Brain microvascular endothelial cell (primary cell): ENCODE measurements around the gene ANKMY1.
"Not testable (repeated sequence)": the region's sequence is repeated elsewhere in the genome, so short reads cannot be mapped to it uniquely, and the experiment has no call there.

ENCODE experiments used
- DNase-seq: peaks from one replicate; pipeline ENCODE4 v3.0.0-alpha.2; 2020
- H3K27ac ChIP-seq: fragments of 250-450 bp; sonication (Bioruptor Pico); 2 replicates; pipeline ENCODE4 v1.5.1; 2020; ENCODE audit warnings: mild to moderate bottlenecking, moderate library complexity
- H3K27me3 ChIP-seq: fragments of 250-450 bp; sonication (Bioruptor Pico); replicated peaks from 2 replicates; pipeline ENCODE4 v1.5.1; 2020; ENCODE audit warnings: mild to moderate bottlenecking
- H3K36me3 ChIP-seq: fragments of 250-450 bp; sonication (Bioruptor Pico); replicated peaks from 2 replicates; pipeline ENCODE4 v1.5.1; 2020; ENCODE audit warnings: mild to moderate bottlenecking
- H3K4me3 ChIP-seq: 2 replicates; pipeline ENCODE4 v1.5.1; 2011; ENCODE audit warnings: low read depth, mild to moderate bottlenecking, control low read depth, low read length, moderate library complexity
- in situ Hi-C: cut with HindIII; loops from 2 replicates; pipeline ENCODE4 v1.10.0; 2017; ENCODE audit warnings: low sequenced_read_pairs, low pct_ligation_motif_present
- TF ChIP-seq, protein P1 (sequence below): IDR thresholded peaks from 2 replicates; pipeline ENCODE4 v1.5.1; 2011; ENCODE audit warnings: low read depth, mild to moderate bottlenecking, moderate library complexity, low read length, control low read depth, inconsistent platforms; ENCODE audit errors: missing control alignments

The ANKMY1 gene

DNA sequence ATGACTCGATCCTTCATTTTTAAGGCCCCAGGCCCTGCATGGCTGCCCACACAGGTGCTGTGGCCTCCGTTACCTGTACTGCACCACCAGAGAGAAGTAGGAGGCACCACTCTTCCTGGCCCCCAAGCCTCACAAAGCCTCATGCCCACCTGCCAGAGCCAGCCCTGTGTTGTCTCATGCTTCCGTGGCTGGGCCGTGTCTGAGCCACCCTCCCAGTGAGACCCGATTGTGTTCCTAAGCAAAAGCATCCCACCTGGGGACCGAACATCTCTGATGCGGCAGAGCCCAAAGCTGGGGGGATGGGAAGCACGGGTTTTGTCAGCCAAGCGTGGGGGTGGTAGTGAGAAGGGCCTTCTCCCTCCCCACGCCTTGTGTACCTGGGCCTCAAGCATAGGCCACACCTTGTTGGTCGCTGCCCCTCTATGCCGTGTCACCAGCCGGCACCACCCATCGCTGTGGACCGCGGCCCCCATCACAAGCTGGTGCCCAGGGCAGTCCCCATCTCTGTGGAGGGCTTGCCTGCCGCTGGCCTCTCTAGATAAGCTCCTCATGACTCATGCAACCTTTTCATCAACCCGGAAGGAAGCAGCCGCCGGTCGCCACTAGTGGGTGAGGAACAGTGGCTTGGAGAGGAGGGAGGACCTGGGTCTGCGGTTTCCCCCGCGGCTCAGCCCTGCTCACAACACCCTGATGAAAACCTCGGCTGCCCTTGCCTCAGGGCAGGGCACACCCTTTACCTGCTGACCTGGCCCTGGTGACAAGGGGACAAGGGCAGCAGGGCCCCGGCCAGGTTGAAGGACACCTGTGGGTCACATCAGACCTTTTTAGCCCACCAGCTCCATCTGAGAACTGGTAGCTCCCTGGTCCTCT, 7.8 kb upstream of the ANKMY1 start:
- Histone ChIP-seq H3K36me3 (no peaks in the 10 kb centered on the region), H3K27ac (peak overlapping the region; percentile 75), H3K27me3 (no peaks in the 10 kb centered on the region), H3K4me3 (no peak overlapping the region)
- TF ChIP-seq, protein P1, sequence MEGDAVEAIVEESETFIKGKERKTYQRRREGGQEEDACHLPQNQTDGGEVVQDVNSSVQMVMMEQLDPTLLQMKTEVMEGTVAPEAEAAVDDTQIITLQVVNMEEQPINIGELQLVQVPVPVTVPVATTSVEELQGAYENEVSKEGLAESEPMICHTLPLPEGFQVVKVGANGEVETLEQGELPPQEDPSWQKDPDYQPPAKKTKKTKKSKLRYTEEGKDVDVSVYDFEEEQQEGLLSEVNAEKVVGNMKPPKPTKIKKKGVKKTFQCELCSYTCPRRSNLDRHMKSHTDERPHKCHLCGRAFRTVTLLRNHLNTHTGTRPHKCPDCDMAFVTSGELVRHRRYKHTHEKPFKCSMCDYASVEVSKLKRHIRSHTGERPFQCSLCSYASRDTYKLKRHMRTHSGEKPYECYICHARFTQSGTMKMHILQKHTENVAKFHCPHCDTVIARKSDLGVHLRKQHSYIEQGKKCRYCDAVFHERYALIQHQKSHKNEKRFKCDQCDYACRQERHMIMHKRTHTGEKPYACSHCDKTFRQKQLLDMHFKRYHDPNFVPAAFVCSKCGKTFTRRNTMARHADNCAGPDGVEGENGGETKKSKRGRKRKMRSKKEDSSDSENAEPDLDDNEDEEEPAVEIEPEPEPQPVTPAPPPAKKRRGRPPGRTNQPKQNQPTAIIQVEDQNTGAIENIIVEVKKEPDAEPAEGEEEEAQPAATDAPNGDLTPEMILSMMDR: no peak
- DNase-seq: peak; percentile 69
- in situ Hi-C loops: no loop called here

DNA sequence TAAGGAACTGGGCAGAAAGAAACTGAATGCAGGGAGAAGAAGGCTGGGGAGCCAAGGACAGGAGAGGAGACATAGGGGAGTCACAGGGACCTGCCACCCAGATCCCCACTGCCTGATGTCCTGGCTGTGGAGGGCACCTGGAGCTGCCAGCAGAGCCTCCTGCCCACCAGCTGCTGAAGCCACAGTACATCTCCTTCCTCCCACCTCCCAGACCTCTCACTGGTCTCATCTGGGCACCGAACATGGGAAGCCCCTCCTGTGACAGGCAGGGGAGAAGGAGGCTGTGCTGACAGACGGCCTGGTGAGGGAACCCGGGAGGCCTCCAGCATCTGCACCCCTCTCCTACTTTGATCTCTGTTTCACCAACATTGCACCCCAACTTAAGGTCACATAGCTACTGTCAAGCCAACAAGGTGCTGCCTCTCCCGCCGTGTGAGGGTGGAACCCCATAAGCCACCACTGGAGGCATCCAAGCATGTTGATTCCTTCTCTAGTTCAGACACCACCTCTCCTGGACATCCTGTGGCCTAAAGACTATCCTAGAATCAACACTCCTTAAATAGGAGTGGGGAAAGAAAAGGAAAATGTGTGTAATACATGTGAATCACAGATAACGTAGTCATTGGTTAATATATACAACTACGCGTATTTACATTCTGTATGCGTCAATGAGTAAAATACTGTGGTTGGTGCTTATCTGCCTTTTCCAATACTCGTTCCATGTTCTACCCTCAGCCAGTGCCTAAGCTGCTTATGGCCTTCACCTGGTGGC, 7.0 kb upstream of the ANKMY1 start:
- no peak for DNase-seq
- Histone ChIP-seq H3K27ac (no peak overlapping the region), H3K27me3 (no peaks in the 10 kb centered on the region), H3K4me3 (no peak overlapping the region), H3K36me3 (no peaks in the 10 kb centered on the region)
- TF ChIP-seq, protein P1: peak; percentile 20
- in situ Hi-C loops: no loop called here

- in situ Hi-C loops: no loop called here
- H3K4me3 ChIP-seq: no peak overlapping the region
- H3K27ac ChIP-seq: no peak overlapping the region
- H3K36me3 ChIP-seq: no peaks in the 10 kb centered on the region
- no peaks in the 10 kb centered on the region for H3K27me3 ChIP-seq
- TF ChIP-seq, protein P1: no peak
- DNase-seq: no peak
Observed at GRCh38 chr2:240563951-240564560, 6.3 kb upstream of the ANKMY1 start.

GRCh38 chr2:240563231-240563630, 5.4 kb upstream of the ANKMY1 start:
- DNase-seq, H3K27ac ChIP-seq, H3K27me3 ChIP-seq, in situ Hi-C loops, H3K4me3 ChIP-seq, H3K36me3 ChIP-seq: not testable (repeated sequence)

DNA sequence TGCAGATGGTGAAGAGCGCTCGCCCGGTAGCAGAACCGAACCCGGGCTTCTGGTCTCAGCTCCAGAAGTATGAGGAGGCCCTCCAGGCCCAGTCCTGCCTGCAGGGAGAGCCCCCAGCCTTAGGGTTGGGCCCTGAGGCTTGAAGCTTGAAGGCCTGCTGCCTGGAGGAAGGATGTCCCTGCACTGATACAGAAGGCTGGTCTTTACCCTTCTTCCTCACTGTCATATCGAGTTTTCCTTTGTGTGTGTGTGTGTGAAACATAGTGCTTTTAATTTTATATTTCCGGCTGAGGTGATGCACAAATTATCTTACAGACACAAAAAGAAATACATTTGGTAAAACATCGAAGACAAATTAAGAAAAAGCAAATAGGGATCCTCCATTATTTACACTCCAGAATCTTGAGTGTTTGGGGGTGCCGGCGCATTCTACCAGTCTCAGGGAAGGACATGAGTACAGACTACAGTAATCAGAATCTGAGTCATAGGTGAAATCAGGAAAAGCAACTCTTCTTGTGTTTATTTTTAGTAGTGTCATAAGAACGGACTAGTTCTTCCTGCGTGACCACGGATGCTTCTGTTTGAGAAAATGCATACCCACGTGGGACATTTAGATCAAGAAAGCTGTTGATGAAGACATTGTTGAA, 3.7 kb upstream of the ANKMY1 start:
- Histone ChIP-seq H3K27me3 (no peaks in the 10 kb centered on the region), H3K4me3 (peak overlapping the region; percentile 65), H3K27ac (peak overlapping the region; percentile 82), H3K36me3 (no peaks in the 10 kb centered on the region)
- TF ChIP-seq, protein P1: no peak
- peak; percentile 51 for DNase-seq
- in situ Hi-C loops: no loop called here
